ENCODE results near the gene OXSR1. TPM values are rescaled to one million over a fixed set of nuclear protein-coding genes. Genes with fewer than 3 reads are reported as not detected.
"Not testable (repeated sequence)": the region's sequence is repeated elsewhere in the genome, so short reads cannot be mapped to it uniquely, and the experiment has no call there.

The OXSR1 gene
- total RNA-seq, 5 donors from 2014 or later (not counting 1 experiment from before 2014, with no cell fraction given): 30.7 to 40.4 (median 37.4) TPM

DNA sequence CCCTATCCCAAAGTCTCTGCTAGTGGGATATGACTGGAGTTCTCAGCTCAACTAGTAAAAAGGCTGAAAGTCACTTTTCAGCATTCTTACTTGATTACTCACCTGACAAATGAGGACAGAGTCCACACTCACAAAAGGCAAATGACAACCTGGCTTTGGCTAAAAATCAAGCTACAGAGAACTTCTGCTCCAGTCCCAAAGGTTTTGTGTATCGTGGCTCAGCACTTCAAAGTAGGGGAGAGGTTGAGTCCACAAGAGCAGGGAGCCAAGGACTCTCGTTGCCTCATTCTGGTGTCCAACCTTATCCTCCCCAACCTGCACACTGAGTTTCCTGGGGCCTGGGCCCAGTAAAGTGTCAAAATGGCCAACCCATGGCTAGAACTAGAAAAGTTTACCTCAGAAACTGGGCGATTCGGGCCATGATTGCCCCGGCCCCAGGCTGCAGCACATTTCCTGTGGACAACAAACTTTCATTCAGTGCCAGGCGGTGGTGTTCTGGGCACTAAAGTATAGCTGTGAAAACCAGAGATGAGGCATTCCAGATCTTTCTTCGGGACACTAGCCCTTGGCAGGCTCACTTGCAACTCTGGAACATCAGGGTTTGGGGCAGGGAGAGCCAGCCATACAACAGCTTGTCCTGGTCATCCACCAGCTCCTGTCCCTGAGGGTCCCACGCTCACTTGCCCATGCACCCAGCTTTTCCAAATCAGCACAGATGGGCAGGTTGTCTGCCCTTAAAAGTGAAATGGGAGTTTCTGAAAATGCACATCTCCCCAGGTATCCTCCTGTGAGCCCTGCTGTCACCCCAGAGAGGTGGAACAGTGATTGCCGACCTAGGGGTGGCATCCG is 31.6 kb upstream of the OXSR1 start:
- H3K36me3 Mint-ChIP-seq: peaks cover 27% of the 10 kb centered on the region
- Histone ChIP-seq H3K4me3 (ENCODE audit: control insufficient read depth in 1 of 2, extremely low read depth in 1 of 2, low read length in 1 of 2) (no peak overlapping the region), H3K27ac (ENCODE audit: low read length) (no peak overlapping the region), H3K27me3 (replicated peaks in 1 of 2; ENCODE audit: control insufficient read depth in 2 of 2, extremely low read depth in 1 of 2, insufficient read depth in 2 of 2, low read length in 1 of 2) (no peaks in the 10 kb centered on the region), H3K4me1 (ENCODE audit: control insufficient read depth in 1 of 2, extremely low read depth in 1 of 2, insufficient read depth in 2 of 2, low read length in 2 of 2) (peaks cover 6 to 50% of the 10 kb centered on the region in 2 experiments), H3K36me3 (ENCODE audit: control insufficient read depth in 2 of 2, extremely low read depth in 1 of 2, insufficient read depth in 1 of 2, low read length in 1 of 2) (peaks cover 19 to 54% of the 10 kb centered on the region in 2 donors), H3K9me3 (no peaks in the 10 kb centered on the region)
- CTCF ChIA-PET: no interaction called here
- no peaks in the 10 kb centered on the region for H3K27me3 Mint-ChIP-seq
- DNase-seq: peak in 1 of 35 experiments; percentile 1
- H3K4me3 Mint-ChIP-seq: peak overlapping the region in 1 of 3 donors; percentile 4
- H3K9me3 Mint-ChIP-seq: no peaks in the 10 kb centered on the region
- POLR2A ChIA-PET: no interaction called here
- H3K27ac Mint-ChIP-seq: peak overlapping the region in 1 of 2 donors; percentile 81
- ATAC-seq (replicated peaks in 1 of 4): no peak
- 91% methylated on average over 8 of the region's 10 CpGs for WGBS (ENCODE audit: insufficient coverage)
- H3K4me1 Mint-ChIP-seq: peaks cover 58 to 62% (median 58%) of the 10 kb centered on the region in 3 donors

DNA sequence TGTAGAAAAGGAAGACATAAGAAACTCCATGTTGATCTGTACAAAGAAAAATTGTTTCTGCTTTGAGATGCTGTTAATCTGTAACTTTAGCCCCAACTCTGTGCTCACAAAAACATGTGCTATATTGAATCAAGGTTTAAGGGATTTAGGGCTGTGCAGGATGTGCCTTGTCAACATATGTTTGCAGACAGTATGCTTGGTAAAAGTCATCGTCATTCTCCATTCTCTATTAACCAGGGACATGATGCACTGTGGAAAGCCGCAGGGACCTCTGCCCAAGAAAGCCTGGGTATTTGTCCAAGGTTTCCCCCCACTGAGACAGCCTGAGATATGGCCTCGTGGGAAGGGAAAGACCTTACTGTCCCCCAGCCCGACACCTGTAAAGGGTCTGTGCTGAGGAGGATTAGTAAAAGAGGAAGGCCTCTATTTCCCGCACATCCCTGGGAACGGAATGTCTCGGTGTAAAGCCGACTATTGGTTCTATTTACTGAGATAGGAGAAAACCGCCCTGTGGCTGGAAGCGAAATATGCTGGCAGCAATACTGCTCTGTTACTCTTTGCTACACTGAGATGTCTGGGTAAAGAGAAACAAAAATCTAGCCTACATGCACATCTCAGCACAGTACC is 30.7 kb upstream of the OXSR1 start:
- WGBS (ENCODE audit: insufficient coverage): 100% methylated on average over 5 of the region's 10 CpGs
- H3K4me1 Mint-ChIP-seq: peaks cover 63 to 66% (median 64%) of the 10 kb centered on the region in 3 donors
- H3K27ac Mint-ChIP-seq: peak overlapping the region in 1 of 2 donors; percentile 89
- H3K27ac ChIP-seq (ENCODE audit: low read length); H3K27me3 Mint-ChIP-seq; ATAC-seq (replicated peaks in 1 of 4); DNase-seq; CTCF ChIA-PET; H3K4me3 ChIP-seq (ENCODE audit: control insufficient read depth in 1 of 2, extremely low read depth in 1 of 2, low read length in 1 of 2); H3K9me3 ChIP-seq; H3K27me3 ChIP-seq (replicated peaks in 1 of 2; ENCODE audit: control insufficient read depth in 2 of 2, extremely low read depth in 1 of 2, insufficient read depth in 2 of 2, low read length in 1 of 2); POLR2A ChIA-PET; H3K9me3 Mint-ChIP-seq: not testable (repeated sequence)
- peak overlapping the region; percentile 89 to 97 (median 96) for H3K4me3 Mint-ChIP-seq
- Histone ChIP-seq H3K36me3 (ENCODE audit: control insufficient read depth in 2 of 2, extremely low read depth in 1 of 2, insufficient read depth in 1 of 2, low read length in 1 of 2) (peaks cover 11 to 46% of the 10 kb centered on the region in 2 donors), H3K4me1 (ENCODE audit: control insufficient read depth in 1 of 2, extremely low read depth in 1 of 2, insufficient read depth in 2 of 2, low read length in 2 of 2) (peaks cover 10 to 59% of the 10 kb centered on the region in 2 experiments)
- H3K36me3 Mint-ChIP-seq: peaks cover 24% of the 10 kb centered on the region

DNA sequence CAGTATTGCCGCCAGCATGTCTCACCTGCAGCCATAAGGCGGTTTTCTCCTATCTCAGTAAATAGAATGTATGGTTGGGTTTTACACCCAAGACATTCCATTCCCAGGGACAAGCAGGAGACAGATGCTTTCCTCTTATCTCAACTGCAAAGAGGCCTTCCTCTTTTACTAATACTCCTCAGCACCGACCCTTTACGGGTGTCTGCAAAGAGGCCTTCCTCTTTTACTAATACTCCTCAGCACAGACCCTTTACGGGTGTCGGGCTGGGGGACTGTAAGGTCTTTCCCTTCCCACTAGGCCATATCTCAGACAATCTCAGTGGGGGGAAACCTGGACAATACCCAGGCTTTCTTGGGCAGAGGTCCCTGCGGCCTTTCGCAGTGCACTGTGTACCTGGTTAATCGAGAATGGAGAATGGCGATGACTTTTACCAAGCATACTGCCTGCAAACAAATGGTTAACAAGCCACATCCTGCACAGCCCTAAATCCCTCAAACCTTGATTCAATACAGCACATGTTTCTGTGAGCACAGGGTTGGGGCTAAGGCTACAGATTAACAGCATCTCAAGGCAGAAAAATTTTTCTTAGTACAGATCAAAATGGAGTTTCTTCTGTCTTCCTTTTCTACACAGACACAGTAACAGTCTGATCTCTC is 29.6 kb upstream of the OXSR1 start:
- 23% methylated on average over 4 of the region's 10 CpGs for WGBS (ENCODE audit: insufficient coverage)
- Mint-ChIP-seq H3K4me3 (peak overlapping the region; percentile 89 to 97 (median 96)), H3K36me3 (peaks cover 17% of the 10 kb centered on the region), H3K4me1 (peaks cover 68 to 75% (median 70%) of the 10 kb centered on the region in 3 donors), H3K27ac (peak overlapping the region; percentile 85 to 89)
- Histone ChIP-seq H3K4me3 (ENCODE audit: control insufficient read depth in 1 of 2, extremely low read depth in 1 of 2, low read length in 1 of 2) (peak overlapping the region; percentile 93 to 98), H3K4me1 (ENCODE audit: control insufficient read depth in 1 of 2, extremely low read depth in 1 of 2, insufficient read depth in 2 of 2, low read length in 2 of 2) (peaks cover 16 to 64% of the 10 kb centered on the region in 2 experiments), H3K27ac (ENCODE audit: low read length) (peak overlapping the region; percentile 25), H3K36me3 (ENCODE audit: control insufficient read depth in 2 of 2, extremely low read depth in 1 of 2, insufficient read depth in 1 of 2, low read length in 1 of 2) (peaks cover 7 to 39% of the 10 kb centered on the region in 2 donors)
- not testable (repeated sequence) for H3K9me3 Mint-ChIP-seq; H3K9me3 ChIP-seq; H3K27me3 Mint-ChIP-seq; ATAC-seq (replicated peaks in 1 of 4); H3K27me3 ChIP-seq (replicated peaks in 1 of 2; ENCODE audit: control insufficient read depth in 2 of 2, extremely low read depth in 1 of 2, insufficient read depth in 2 of 2, low read length in 1 of 2)
- POLR2A ChIA-PET: interaction anchor here in 1 of 2 donors (2.7 kb wide), 1 partner anchor 29 kb away, joined by 22 read pairs; the partner anchor contains the start of gene OXSR1
- DNase-seq: peak in 20 of 35 experiments; percentile 10 to 62 (median 34)
- CTCF ChIA-PET: interaction anchor here in 1 of 2 donors (2.1 kb wide), 1 partner anchor 28 kb away, joined by 24 read pairs; the partner anchor contains the start of gene OXSR1

DNA sequence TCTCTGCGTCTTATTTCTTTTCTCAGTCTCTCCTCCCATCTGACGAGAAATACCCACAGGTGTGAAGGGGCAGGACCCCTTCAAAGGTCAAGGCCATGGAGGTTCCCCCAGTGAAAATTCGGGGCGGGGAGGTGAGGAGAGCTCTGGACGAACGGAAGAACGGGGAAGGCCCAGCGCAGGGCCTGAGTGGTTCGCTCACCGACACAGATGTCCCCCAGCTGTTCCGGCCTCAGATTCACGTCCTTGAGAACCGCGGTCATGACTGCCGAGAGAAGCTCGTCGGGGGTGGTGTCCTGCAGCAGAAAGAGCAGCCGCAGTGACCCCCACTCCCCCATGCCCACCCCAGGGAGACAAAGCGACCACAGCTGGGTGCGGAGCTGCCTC is 29.0 kb upstream of the OXSR1 start:
- ChIA-PET CTCF (interaction anchor here (0.6 to 2.1 kb wide), 4 partner anchors 28 to 210 kb away, joined by 4 to 24 read pairs (median 7); partner anchors contain the start of genes OXSR1 (in 1 of the 2) and XYLB (in 1 of the 2)), POLR2A (interaction anchor here (1.0 to 2.7 kb wide), 3 partner anchors 28 to 98 kb away, joined by 3 to 22 read pairs (median 15); partner anchors contain the start of genes OXSR1 (in 2 of the 2) and DLEC1 (in 1 of the 2))
- peaks cover 16% of the 10 kb centered on the region for H3K36me3 Mint-ChIP-seq
- H3K27me3 ChIP-seq (replicated peaks in 1 of 2; ENCODE audit: control insufficient read depth in 2 of 2, extremely low read depth in 1 of 2, insufficient read depth in 2 of 2, low read length in 1 of 2): no peaks in the 10 kb centered on the region
- no peaks in the 10 kb centered on the region for H3K9me3 Mint-ChIP-seq
- H3K27ac ChIP-seq (ENCODE audit: low read length): peak overlapping the region; percentile 25
- 2% methylated on average over 18 of the region's 20 CpGs for WGBS (ENCODE audit: insufficient coverage)
- H3K4me3 Mint-ChIP-seq: peak overlapping the region; percentile 89 to 97 (median 96)
- H3K36me3 ChIP-seq (ENCODE audit: control insufficient read depth in 2 of 2, extremely low read depth in 1 of 2, insufficient read depth in 1 of 2, low read length in 1 of 2): peaks cover 4 to 39% of the 10 kb centered on the region in 2 donors
- ATAC-seq (replicated peaks in 1 of 4) (no peak), DNase-seq (peak in 2 of 35 experiments; percentile 14 to 31)
- H3K27ac Mint-ChIP-seq: peak overlapping the region; percentile 85 to 89
- peak overlapping the region; percentile 93 to 98 for H3K4me3 ChIP-seq (ENCODE audit: control insufficient read depth in 1 of 2, extremely low read depth in 1 of 2, low read length in 1 of 2)
- peaks cover 16 to 67% of the 10 kb centered on the region in 2 experiments for H3K4me1 ChIP-seq (ENCODE audit: control insufficient read depth in 1 of 2, extremely low read depth in 1 of 2, insufficient read depth in 2 of 2, low read length in 2 of 2)
- no peaks in the 10 kb centered on the region for H3K9me3 ChIP-seq
- no peaks in the 10 kb centered on the region for H3K27me3 Mint-ChIP-seq
- peaks cover 72 to 78% (median 74%) of the 10 kb centered on the region in 3 donors for H3K4me1 Mint-ChIP-seq

DNA sequence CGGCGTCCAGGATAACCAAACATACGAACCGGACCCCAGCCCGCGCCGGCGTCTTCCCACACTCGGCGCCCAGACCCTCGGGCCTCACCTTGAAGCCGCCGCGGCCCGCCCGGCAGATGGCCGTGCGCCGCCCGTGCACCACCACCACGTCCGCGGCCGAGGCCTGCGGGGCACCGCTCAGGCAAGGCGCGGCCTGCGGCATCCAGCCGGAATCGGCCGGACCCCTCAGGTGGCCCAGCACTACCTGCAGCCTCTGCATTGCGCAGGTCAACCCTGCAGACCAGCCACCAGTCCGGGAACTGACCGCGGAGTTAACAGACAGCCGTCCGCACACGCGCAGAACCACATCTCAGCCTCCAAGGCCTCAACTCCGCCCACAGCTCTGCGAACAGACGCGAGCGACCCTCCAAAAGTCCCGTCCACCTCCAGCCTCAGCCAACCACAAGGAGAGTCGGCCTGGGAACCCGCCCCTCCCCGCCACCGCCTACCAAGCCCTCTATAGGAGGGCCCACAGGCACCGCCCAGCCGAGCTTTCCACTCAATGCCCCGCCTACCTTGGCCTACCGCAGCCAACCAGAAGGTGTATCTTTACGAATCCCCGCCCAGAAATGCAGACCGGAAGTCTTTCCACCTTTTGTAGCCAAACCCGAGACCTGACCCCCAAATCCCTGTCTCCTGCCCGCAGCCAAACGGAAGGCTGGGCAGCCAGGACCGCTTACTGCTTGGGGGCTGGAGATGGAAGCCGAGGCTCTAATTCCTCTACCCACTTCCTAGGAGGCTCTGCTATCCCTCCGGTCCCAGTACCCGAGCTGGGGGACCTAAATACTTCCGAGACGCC is 28.3 kb upstream of the OXSR1 start, which contains the start of gene ACAA1:
ACAA1 (minus strand) TSS at position 351 of the 838 bp plus-strand sequence; CDS start at position 259, 92 bp downstream.
- ATAC-seq (replicated peaks in 1 of 4): peak; percentile 88 to 91 (median 90)
- Mint-ChIP-seq H3K27ac (peak within 1 kb of the TSS; percentile 99 to 100), H3K4me3 (peak within 1 kb of the TSS; percentile 89 to 97 (median 96)), H3K4me1 (peaks cover 71 to 76% (median 76%) of the 10 kb centered on the region in 3 donors), H3K9me3 (no peaks in the 10 kb centered on the region), H3K36me3 (peaks cover 18% of the 10 kb centered on the region), H3K27me3 (no peaks in the 10 kb centered on the region)
- no peaks in the 10 kb centered on the region for H3K27me3 ChIP-seq (replicated peaks in 1 of 2; ENCODE audit: control insufficient read depth in 2 of 2, extremely low read depth in 1 of 2, insufficient read depth in 2 of 2, low read length in 1 of 2)
- POLR2A ChIA-PET: interaction anchor here (1.0 to 2.7 kb wide), 3 partner anchors 27 to 98 kb away, joined by 3 to 22 read pairs (median 15); partner anchors contain the start of genes OXSR1 (in 2 of the 2) and DLEC1 (in 1 of the 2)
- peaks cover 16 to 70% of the 10 kb centered on the region in 2 experiments for H3K4me1 ChIP-seq (ENCODE audit: control insufficient read depth in 1 of 2, extremely low read depth in 1 of 2, insufficient read depth in 2 of 2, low read length in 2 of 2)
- H3K27ac ChIP-seq (ENCODE audit: low read length): peak within 1 kb of the TSS; percentile 92
- H3K4me3 ChIP-seq (ENCODE audit: control insufficient read depth in 1 of 2, extremely low read depth in 1 of 2, low read length in 1 of 2): peak within 1 kb of the TSS; percentile 93 to 98
- WGBS (ENCODE audit: insufficient coverage): under 1% methylated on average over 66 of the region's 66 CpGs
- no peaks in the 10 kb centered on the region for H3K9me3 ChIP-seq
- peak; percentile 90 to 98 (median 96) for DNase-seq
- CTCF ChIA-PET: interaction anchor here (0.5 to 2.1 kb wide), 7 partner anchors 27 to 355 kb away, joined by 3 to 24 read pairs (median 4); partner anchors contain the start of genes OXSR1 (in 1 of the 2) and XYLB (in 1 of the 2)
- H3K36me3 ChIP-seq (ENCODE audit: control insufficient read depth in 2 of 2, extremely low read depth in 1 of 2, insufficient read depth in 1 of 2, low read length in 1 of 2): peaks cover 4 to 38% of the 10 kb centered on the region in 2 donors
